ENCODE measurements around the gene TPSG1.

- TF ChIP-seq CTCF (IDR thresholded peaks at IDR 0.05) (no peak), EZH2 (IDR thresholded peaks at IDR 0.05) (no peak)
These were observed 37.8 kb upstream of the TPSG1 start for GRCh38 chr16:1262846-1263221.

Measured in neural progenitor cell (in vitro differentiated cells).